ENCODE measurements around the gene CSTPP1. TPM values are rescaled to one million over a fixed set of nuclear protein-coding genes. Genes with fewer than 3 reads are reported as not detected.

Gene CSTPP1
- total RNA-seq, 2 donors from 2014 or later, result 35.8 to 63.6 TPM

- H3K27ac ChIP-seq, result no peak overlapping the region
- no peak for DNase-seq
- TF ChIP-seq CTCF (IDR thresholded peaks at IDR 0.05), result no peak
- H3K4me1 ChIP-seq, result peaks cover 10% of the 10 kb centered on the region
- H3K27me3 ChIP-seq, result no peaks in the 10 kb centered on the region
- H3K9me3 ChIP-seq, result no peaks in the 10 kb centered on the region
- intact Hi-C loops (cut with DNase I), result no loop called here
- H3K4me3 ChIP-seq, result no peak overlapping the region
- no peak overlapping the region for H3K9ac ChIP-seq (ENCODE audit: low read depth in 2 of 2, low read length in 2 of 2)
- H3K36me3 ChIP-seq, result peaks cover 4% of the 10 kb centered on the region
Observed at GRCh38 chr11:47172740-47173336, 236.3 kb downstream of the CSTPP1 start.

GRCh38 chr11:47175746-47176327 is 239.3 kb downstream of the CSTPP1 start:
- Histone ChIP-seq H3K36me3 (peaks cover 4% of the 10 kb centered on the region), H3K9ac (ENCODE audit: low read depth in 2 of 2, low read length in 2 of 2) (peak overlapping the region; percentile 88 to 92), H3K27ac (no peak overlapping the region), H3K9me3 (no peaks in the 10 kb centered on the region), H3K4me3 (peak overlapping the region; percentile 83), H3K4me1 (peaks cover 14% of the 10 kb centered on the region), H3K27me3 (no peaks in the 10 kb centered on the region)
- no peak for TF ChIP-seq CTCF (IDR thresholded peaks at IDR 0.05)
- no peak for DNase-seq
- intact Hi-C loops (cut with DNase I), result loop anchor here (5.0 kb wide), 2 partner anchors 36 to 181 kb away; partner anchors contain the start of gene DDB2

DNA sequence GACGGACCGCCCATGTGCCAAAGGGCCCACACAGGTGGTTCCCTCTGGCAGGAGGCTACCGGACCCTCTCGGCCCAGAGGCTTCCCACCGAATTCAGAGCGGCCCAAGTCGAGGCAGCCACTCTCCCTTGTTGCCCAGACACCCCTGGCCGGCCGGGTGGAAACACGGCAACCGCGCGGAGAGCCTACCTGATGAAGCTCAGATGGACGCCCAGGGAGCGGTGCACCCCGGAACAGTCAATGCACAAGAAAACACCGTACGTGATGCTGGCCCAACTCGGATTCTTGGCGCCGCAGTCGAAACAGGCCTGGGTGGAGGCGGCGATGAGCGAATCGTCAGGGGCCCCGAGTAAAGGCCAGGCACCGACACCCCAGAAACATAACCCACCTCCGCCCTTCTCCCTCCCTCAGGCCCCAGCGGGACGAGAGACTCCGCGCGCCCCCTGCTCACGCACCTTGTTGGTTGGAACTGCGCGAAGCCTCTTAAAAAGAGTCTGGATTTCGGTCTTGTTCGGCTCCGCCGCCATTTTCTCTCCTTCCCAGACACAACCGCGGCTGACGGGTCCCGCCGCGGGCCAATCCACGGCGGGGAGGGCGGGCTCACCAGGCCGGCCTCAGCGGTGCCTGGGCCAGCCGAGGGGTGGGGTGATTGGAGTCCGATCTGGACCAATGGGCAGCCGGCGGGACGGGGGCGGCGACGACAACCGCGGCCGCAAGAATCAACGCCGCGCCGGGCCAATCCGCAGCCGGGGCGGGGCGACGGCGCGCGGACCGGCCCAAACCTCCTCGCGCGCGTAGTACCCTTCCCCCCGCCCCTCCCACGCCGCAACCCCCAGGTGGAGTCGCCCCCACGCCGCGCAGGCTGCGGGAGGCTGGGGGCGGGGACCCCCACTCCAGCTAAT is 240.0 kb downstream of the CSTPP1 start, which contains the start of gene ARFGAP2:
Gene ARFGAP2 (minus strand): TSS at position 552 of the 901 bp plus-strand sequence. CDS start 26 bp downstream, at position 526.
- Histone ChIP-seq H3K9me3 (no peaks in the 10 kb centered on the region), H3K4me1 (peaks cover 14% of the 10 kb centered on the region), H3K27me3 (no peaks in the 10 kb centered on the region), H3K27ac (peak within 1 kb of the TSS; percentile 83), H3K36me3 (peaks cover 4% of the 10 kb centered on the region), H3K9ac (ENCODE audit: low read depth in 2 of 2, low read length in 2 of 2) (peak within 1 kb of the TSS; percentile 88 to 94), H3K4me3 (peak within 1 kb of the TSS; percentile 83)
- no peak for TF ChIP-seq CTCF (IDR thresholded peaks at IDR 0.05)
- peak; percentile 97 for DNase-seq
- intact Hi-C loops (cut with DNase I), result loop anchor here (5.0 kb wide), 2 partner anchors 36 to 181 kb away; partner anchors contain the start of gene DDB2

DNA sequence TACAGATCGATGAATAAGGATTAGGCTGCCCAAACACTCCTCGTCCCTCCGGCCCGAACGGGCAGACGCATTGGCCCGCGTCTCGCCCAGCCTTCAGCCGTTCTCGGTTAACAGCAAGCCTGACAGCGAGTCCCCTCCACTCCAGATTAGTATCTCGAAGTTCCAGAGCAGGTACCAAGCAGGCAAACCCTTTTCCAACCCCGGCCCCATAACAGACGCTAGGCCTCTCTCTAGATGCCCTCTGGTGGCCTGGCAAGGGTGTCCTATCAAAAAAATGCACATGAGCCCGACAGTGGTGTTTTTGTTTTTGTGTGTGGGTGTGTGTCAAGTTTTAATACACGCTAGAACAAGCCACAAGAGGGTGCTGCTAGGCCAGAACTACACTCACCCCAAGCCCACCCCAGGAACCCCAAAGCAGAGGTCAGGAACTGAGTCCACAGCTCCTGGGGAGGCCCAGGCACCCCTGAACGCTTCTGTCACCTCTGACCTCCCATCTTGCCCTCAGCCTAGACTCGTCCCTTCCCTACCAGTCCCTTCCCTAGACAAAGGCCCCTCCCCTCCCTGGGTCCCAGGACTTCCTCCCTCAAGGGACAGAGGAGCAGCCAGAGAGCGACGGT is 240.8 kb downstream of the CSTPP1 start:
- Histone ChIP-seq H3K9ac (ENCODE audit: low read depth in 2 of 2, low read length in 2 of 2) (peak overlapping the region; percentile 61 to 94), H3K36me3 (peaks cover 2% of the 10 kb centered on the region), H3K9me3 (no peaks in the 10 kb centered on the region), H3K4me1 (peaks cover 14% of the 10 kb centered on the region), H3K4me3 (peak overlapping the region; percentile 83), H3K27ac (peak overlapping the region; percentile 83), H3K27me3 (no peaks in the 10 kb centered on the region)
- TF ChIP-seq CTCF (IDR thresholded peaks at IDR 0.05), result peak; percentile 66
- intact Hi-C loops (cut with DNase I), result loop anchor here (5.0 kb wide), 2 partner anchors 35 to 180 kb away; partner anchors contain the start of gene DDB2
- DNase-seq, result peak; percentile 80

DNA sequence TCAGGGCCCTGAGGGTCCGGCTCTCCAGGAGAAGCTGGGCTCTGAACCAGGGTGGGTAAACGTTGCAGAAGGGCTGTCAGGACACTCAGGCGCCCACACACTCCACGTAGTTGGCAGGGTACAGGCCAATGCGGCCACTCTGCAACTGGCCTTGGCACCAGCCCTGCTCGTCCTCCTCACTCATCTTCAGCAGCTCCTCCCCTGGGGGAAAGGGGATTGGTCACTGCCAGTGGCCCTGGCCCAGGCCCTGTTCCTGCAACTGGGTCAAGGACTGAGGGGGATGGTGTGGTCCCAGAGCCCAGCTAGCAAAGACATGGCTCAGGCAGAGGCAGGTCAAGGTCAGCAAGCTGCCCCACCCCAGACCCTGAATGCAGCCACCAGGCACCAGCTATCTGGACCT is 241.3 kb downstream of the CSTPP1 start:
- Histone ChIP-seq H3K9ac (ENCODE audit: low read depth in 2 of 2, low read length in 2 of 2) (peak overlapping the region; percentile 61 to 94), H3K27me3 (no peaks in the 10 kb centered on the region), H3K36me3 (no peaks in the 10 kb centered on the region), H3K4me3 (peak overlapping the region; percentile 83), H3K27ac (peak overlapping the region; percentile 83), H3K9me3 (no peaks in the 10 kb centered on the region), H3K4me1 (peaks cover 14% of the 10 kb centered on the region)
- intact Hi-C loops (cut with DNase I), result loop anchor here (5.0 kb wide), 2 partner anchors 34 to 179 kb away; partner anchors contain the start of gene DDB2
- no peak for DNase-seq
- TF ChIP-seq CTCF (IDR thresholded peaks at IDR 0.05), result no peak
